DOHH2 (cell line): ENCODE results near the gene CFAP77.

Source experiments
- CTCF ChIP-seq: fragments of 200-600 bp; sonication (generic); IDR thresholded peaks from one replicate; pipeline ENCODE4 v1.5.1; 2014; ENCODE audit warnings: antibody characterized with exemption, mild to moderate bottlenecking, low read depth, low read length; ENCODE audit not compliant: poor library complexity, severe bottlenecking
- EZH2phosphoT487 ChIP-seq: fragments of 200-600 bp; sonication (generic); IDR thresholded peaks from 2 replicates; pipeline ENCODE4 v1.6.1; 2017; ENCODE audit warnings: borderline replicate concordance, mild to moderate bottlenecking, antibody characterized with exemption, low read length, moderate library complexity, mixed read lengths

DNA sequence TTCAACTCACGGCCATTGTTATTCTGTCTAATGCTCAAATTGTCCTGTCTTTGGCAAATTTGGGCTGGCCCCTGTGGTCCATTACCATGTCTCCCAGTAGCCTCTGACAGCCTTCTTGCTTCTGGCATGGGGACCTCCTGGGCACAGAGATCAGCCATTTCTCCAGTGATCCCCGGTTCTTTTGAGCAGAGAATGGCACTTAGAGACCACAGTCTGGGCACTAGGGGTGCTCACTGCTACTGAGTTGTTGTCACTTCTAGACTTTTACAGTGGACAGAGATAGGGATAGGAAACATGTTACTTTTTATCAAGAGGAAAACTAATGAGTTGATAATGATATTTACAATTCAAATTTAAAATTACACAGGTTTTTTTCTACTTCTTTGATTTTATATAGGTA lies 124.8 kb downstream of the CFAP77 start:
- TF ChIP-seq CTCF (no peak), EZH2phosphoT487 (no peak)
